A673 (cell line): ENCODE data around the gene GLS2. TPM values are rescaled to one million over a fixed set of nuclear protein-coding genes. Genes with fewer than 3 reads are reported as not detected.

Experiments
- BruUV-seq: library from RNA; stranded (reverse); fragments of 400-500 nt; replicated peaks from 2 replicates; lab custom pipeline; 2021; lab: Mats Ljungman, UMichigan
- CTCF ChIA-PET: fragments of 300-600 bp; sonication (Branson Sonifier 250); formaldehyde crosslinking; loops from one replicate; lab custom pipeline; 2022; ENCODE audit warnings: antibody characterized with exemption; lab: Charles Lee
- POLR2A ChIA-PET: fragments of 300-600 bp; sonication (Branson Sonifier 250); formaldehyde crosslinking; loops from one replicate; lab custom pipeline; 2022; ENCODE audit warnings: antibody characterized with exemption; ENCODE audit not compliant: low non-redundant PET; lab: Charles Lee
- DNase-seq: peaks from one replicate; pipeline ENCODE4 v3.0.0-alpha.2; 2015; ENCODE audit warnings: low spot score
- H3K27ac ChIP-seq: fragments of 200-600 bp; sonication (generic); 2 replicates; pipeline ENCODE4 v1.5.1; 2016; ENCODE audit warnings: mixed run types, low read depth, mild to moderate bottlenecking, mixed read lengths, antibody characterized with exemption, low read length; ENCODE audit not compliant: poor library complexity, severe bottlenecking
- H3K27me3 ChIP-seq: fragments of 200-600 bp; sonication (generic); replicated peaks from 2 replicates; pipeline ENCODE4 v1.6.1; 2017; ENCODE audit warnings: mixed run types, low read depth, mild to moderate bottlenecking, mixed read lengths, antibody characterized with exemption, low read length; ENCODE audit not compliant: insufficient read depth, poor library complexity
- H3K36me3 ChIP-seq: fragments of 200-600 bp; sonication (generic); 2 replicates; pipeline ENCODE4 v1.6.1; 2016; ENCODE audit warnings: mixed run types, mild to moderate bottlenecking, mixed read lengths, antibody characterized with exemption, low read length; ENCODE audit not compliant: insufficient read depth, poor library complexity, severe bottlenecking
- H3K4me1 ChIP-seq: fragments of 200-600 bp; sonication (generic); 2 replicates; pipeline ENCODE4 v1.6.1; 2017; ENCODE audit warnings: mixed run types, mild to moderate bottlenecking, mixed read lengths, antibody characterized with exemption, low read length; ENCODE audit not compliant: insufficient read depth, poor library complexity, severe bottlenecking
- H3K4me3 ChIP-seq: fragments of 200-600 bp; sonication (generic); 2 replicates; pipeline ENCODE4 v1.5.1; 2016; ENCODE audit warnings: low read depth, mixed run types, mild to moderate bottlenecking, mixed read lengths, low read length; ENCODE audit not compliant: poor library complexity, severe bottlenecking
- H3K9me3 ChIP-seq: fragments of 200-600 bp; sonication (generic); 2 replicates; pipeline ENCODE4 v1.6.1; 2016; ENCODE audit warnings: mixed run types, low read depth, mild to moderate bottlenecking, mixed read lengths, antibody characterized with exemption, low read length; ENCODE audit not compliant: poor library complexity, severe bottlenecking
- CTCF ChIP-seq: fragments of 300-800, 200-600 bp; sonication (generic); conservative IDR thresholded peaks from 2 replicates; pipeline ENCODE4 v1.5.1; 2017; ENCODE audit warnings: low read depth, mild to moderate bottlenecking, antibody characterized with exemption, low read length, moderate library complexity, mixed read lengths
- EZH2 ChIP-seq: fragments of 200-600 bp; sonication (generic); IDR thresholded peaks from 2 replicates; pipeline ENCODE4 v1.6.1; 2017; ENCODE audit warnings: borderline replicate concordance, low read depth, mild to moderate bottlenecking, mixed read lengths, antibody characterized with exemption, low read length; ENCODE audit not compliant: poor library complexity, severe bottlenecking
- intact Hi-C: fragments of 100-400 bp; cut with micrococcal nuclease; formaldehyde crosslinking; loops from one replicate; pipeline ENCODE4 v1.10.0; 2022; ENCODE audit not compliant: unreplicated experiment
- total RNA-seq: library from RNA; stranded (reverse); gene quantifications from 2 replicates; pipeline ENCODE4 v1.2.3, GENCODE V29; 2021

GLS2 gene
- total RNA-seq, 1 experiment from 2014 or later = not detected

- CTCF ChIA-PET = no interaction called here
- intact Hi-C loops = no loop called here
- Histone ChIP-seq H3K27me3 (no peaks in the 10 kb centered on the region), H3K36me3 (peaks cover 12% of the 10 kb centered on the region), H3K4me3 (no peak overlapping the region), H3K9me3 (no peaks in the 10 kb centered on the region), H3K4me1 (no peaks in the 10 kb centered on the region), H3K27ac (no peak overlapping the region)
- no peak for DNase-seq
- POLR2A ChIA-PET = interaction anchor here (0.6 kb wide), 1 partner anchor 691 kb away, joined by 4 read pairs; no protein-coding TSS in a partner anchor
- no peak for TF ChIP-seq EZH2
- TF ChIP-seq CTCF = no peak
- no TSS peak for BruUV-seq
Measured at GRCh38 chr12:56437430-56438176, 50.4 kb downstream of the GLS2 start.

GRCh38 chr12:56434828-56435227 lies 53.1 kb downstream of the GLS2 start:
- intact Hi-C loops = no loop called here
- TF ChIP-seq CTCF = no peak
- no peak overlapping the region for H3K27ac ChIP-seq
- H3K36me3 ChIP-seq = peaks cover 34% of the 10 kb centered on the region
- H3K4me3 ChIP-seq = no peak overlapping the region
- H3K4me1 ChIP-seq = no peaks in the 10 kb centered on the region
- no TSS peak for BruUV-seq
- H3K9me3 ChIP-seq = no peaks in the 10 kb centered on the region
- POLR2A ChIA-PET = no interaction called here
- H3K27me3 ChIP-seq = no peaks in the 10 kb centered on the region
- no peak for DNase-seq
- CTCF ChIA-PET = no interaction called here

- Histone ChIP-seq H3K36me3 (peaks cover 50% of the 10 kb centered on the region), H3K27me3 (no peaks in the 10 kb centered on the region), H3K4me3 (no peak overlapping the region), H3K27ac (no peak overlapping the region), H3K4me1 (no peaks in the 10 kb centered on the region), H3K9me3 (no peaks in the 10 kb centered on the region)
- POLR2A ChIA-PET = no interaction called here
- no TSS peak for BruUV-seq
- TF ChIP-seq CTCF = no peak
- no peak for TF ChIP-seq EZH2
- intact Hi-C loops = no loop called here
- CTCF ChIA-PET = no interaction called here
- DNase-seq = no peak
Measured at GRCh38 chr12:56431850-56432249, 56.1 kb downstream of the GLS2 start.
